ENCODE results near the gene LAX1.

DNA sequence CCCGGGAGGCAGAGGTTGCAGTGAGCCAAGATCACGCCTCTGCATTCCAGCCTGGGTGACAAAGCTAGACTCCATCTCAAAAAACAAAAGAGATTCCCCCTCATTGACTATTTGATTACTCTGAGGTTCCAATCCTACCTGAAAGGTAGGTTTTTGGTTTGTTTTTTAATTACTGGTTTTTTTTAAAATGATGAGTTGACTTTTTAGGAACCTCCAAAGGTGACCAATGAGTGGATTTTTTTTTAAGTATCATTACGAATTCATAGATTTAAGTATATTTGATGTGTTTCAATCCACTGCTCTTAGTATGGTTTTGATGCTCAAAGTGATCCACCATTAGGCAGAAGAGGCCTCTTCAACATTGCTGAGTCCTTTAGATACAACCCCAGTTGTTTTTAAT, 47.9 kb upstream of the LAX1 start:
- TF ChIP-seq, protein P1, sequence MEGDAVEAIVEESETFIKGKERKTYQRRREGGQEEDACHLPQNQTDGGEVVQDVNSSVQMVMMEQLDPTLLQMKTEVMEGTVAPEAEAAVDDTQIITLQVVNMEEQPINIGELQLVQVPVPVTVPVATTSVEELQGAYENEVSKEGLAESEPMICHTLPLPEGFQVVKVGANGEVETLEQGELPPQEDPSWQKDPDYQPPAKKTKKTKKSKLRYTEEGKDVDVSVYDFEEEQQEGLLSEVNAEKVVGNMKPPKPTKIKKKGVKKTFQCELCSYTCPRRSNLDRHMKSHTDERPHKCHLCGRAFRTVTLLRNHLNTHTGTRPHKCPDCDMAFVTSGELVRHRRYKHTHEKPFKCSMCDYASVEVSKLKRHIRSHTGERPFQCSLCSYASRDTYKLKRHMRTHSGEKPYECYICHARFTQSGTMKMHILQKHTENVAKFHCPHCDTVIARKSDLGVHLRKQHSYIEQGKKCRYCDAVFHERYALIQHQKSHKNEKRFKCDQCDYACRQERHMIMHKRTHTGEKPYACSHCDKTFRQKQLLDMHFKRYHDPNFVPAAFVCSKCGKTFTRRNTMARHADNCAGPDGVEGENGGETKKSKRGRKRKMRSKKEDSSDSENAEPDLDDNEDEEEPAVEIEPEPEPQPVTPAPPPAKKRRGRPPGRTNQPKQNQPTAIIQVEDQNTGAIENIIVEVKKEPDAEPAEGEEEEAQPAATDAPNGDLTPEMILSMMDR (IDR thresholded peaks at IDR 0.05) = no peak
- TF ChIP-seq ZFX (IDR thresholded peaks at IDR 0.05; ENCODE audit: borderline replicate concordance) = no peak
